Left cardiac atrium (tissue), 4 donors: Measurements from ENCODE around the gene TRIM43B. TPM values are rescaled to one million over a fixed set of nuclear protein-coding genes. Genes with fewer than 3 reads are reported as not detected.
"Not testable (repeated sequence)": the region's sequence is repeated elsewhere in the genome, so short reads cannot be mapped to it uniquely, and the experiment has no call there.

ENCODE experiments used
- ATAC-seq, 2 donors: fragments of 200-7000 bp; cut with Tn5 transposase; one replicate each; pipeline ENCODE4 v1.9.1; 2020; ENCODE audit warnings: mild to moderate bottlenecking in 2 of 2, moderate library complexity in 2 of 2
- DNase-seq: peaks from one replicate; pipeline ENCODE4 v3.0.0-alpha.2; 2020
- intact Hi-C, 2 donors: fragments of 100-400 bp; cut with DNase I; formaldehyde crosslinking; loops; one replicate each; pipeline versions ENCODE4 v1.14.1 to v1.15.1; 2022 to 2023
- total RNA-seq, 2 donors: library from RNA; stranded (reverse); fragmentation: NEBNext Ultra II Directional; extraction: Animal tissue kit (Norgen Biotek cat#: 25700); gene quantifications; one replicate each; pipeline ENCODE4 v1.2.1, GENCODE V29; 2021
- donor health status: DM: no; HTN: yes; CAD: no.
- donor health status: DM: no; HTN: yes; CAD: no; lungs with severe emphysema.
- donor health status: DM: yes; HTN: yes; CAD: no.
- donor health status: Dilated cardiomyopathy.

TRIM43B gene
- total RNA-seq, 2 donors from 2014 or later: not detected

DNA sequence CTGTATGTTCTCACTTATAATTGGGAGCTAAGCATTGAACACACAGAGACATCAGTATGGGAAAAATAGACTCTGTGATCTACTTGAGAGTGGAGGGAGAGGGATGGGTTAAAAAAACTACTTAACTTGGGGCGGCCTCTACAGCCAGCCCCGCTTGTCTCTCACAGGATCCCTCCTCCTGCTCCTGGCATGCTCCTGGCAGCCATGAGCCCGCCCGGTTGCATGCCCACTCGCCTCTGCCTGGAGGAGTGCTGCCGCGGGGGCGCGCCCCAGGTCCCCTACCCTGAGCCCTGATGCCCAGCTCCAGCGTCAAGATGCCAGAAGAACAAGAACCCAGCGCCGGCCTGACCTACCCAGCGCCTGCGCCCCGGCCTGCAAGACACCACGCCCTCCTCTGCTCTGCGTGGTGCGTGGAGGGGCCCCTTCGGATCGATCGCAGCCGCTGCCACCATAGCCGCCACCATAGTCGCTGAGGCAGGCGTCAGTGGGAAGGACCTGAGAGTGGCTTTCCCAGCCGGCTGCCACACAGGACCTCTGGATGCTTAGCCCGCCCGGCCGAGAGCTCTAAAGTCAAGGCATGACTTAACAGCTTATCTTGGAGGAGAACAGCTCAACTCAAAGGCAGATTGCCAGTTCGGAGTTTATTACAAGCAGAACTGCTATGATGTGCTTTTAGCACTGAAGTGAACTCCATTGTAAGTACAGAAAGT is 49.2 kb downstream of the TRIM43B start:
- intact Hi-C loops, DNase-seq: not testable (repeated sequence)
- ATAC-seq: peak in 1 of 2 donors; percentile 71

DNA sequence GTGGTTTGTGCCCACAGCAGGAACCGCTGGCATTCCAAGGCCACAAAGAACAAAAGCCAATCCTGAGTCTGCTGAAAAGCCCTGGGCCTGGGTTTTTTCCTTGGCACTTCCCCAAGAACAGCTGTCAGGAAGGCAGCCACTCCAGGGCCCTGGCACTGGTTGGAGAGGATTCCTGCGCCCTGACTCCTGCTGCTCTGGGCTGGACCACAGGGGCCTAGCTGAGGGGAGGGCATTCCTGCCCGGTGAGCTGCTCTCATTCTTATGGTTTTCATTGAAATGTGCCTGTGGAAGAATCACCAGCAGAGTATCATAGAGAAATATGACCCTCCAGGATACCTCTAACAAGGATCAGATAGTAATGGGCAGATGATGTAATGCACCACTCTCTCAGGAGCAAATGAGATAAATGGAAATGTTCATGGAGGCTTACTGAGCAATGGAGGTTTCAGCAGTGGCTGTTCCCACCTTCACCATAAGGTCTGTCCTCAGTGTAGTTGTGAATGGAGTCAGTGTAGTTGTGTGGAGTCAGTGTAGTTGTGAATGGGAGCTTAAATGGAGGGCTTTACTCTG is 50.0 kb downstream of the TRIM43B start:
- DNase-seq: peak; percentile 21
- intact Hi-C loops: not testable (repeated sequence)

DNA sequence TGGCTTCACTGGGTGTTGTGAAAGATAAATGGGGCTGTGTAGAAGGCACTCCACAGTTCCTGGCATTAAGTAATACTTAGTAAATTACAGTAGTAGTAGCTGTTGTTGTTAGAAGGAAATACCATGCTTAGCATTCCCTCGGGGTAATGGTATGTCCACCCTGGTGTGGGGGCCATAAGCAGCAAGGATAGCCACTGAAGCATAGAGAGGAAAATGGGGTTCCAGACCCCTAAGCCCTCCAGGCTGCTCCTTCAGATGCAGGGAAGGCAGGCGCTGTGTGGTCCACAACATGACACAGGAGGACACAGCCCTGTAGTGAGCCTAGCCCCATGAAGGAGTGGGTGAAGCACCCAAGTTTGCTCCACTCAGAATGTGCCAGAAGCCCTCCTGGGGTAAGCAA is 50.6 kb downstream of the TRIM43B start:
- intact Hi-C loops, ATAC-seq, DNase-seq: not testable (repeated sequence)

More for the DNA sequence above, 50.0 kb downstream of the TRIM43B start:
- peak; percentile 82 to 98 for ATAC-seq

DNA sequence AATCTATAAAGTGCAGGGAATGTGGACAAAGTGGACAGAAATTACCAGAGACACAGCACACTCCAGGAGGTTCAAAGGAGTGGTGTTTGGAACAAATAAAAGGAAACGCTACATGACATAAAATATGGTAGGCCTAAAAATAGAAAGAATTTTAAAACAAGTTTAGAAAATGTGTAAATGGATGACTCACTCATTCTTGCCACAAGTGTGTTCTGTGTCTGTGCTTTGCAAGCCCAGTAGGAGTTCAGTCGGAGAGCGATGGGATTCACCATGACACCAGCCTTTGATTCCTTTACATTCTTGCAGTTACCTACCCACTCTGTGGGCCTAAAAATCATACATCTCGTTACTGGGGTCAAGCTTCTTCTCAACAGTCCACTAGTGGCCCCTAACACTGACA is 51.2 kb downstream of the TRIM43B start:
- ATAC-seq, intact Hi-C loops, DNase-seq: not testable (repeated sequence)

DNA sequence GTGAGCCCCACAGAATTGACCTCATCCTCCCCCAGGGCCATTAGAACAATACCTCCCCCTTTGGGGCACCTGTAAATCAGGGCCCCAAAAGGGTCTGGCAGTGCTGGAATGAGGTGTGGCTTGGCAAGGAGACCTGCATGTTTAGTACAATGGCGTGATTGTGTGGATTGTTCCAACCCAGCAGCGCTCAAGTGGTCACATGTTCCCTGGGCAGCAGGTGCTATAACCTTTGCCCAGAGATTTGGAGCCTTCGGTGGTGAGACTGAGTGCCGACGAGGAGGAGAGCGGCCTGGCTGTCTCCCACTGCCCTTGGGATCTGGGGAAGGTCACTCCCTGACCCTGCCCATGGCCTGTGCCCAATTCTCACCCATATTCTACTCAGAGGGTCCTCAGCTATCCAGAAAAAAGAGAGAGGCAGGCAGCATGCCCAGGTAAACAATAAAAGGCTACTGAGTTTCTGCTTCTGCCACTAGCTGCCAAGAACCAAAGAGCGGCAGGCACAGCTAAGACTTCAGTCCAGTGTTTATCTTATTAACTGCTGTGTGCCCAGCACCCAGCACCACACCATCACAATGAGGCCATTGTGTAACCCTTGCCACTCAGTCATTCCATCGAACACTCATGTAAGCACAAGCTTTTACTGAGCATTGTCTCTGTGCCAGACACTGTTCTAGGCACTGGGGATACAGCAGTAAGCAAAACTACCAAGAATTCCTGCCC is 54.6 kb downstream of the TRIM43B start:
- intact Hi-C loops, ATAC-seq: not testable (repeated sequence)

DNA sequence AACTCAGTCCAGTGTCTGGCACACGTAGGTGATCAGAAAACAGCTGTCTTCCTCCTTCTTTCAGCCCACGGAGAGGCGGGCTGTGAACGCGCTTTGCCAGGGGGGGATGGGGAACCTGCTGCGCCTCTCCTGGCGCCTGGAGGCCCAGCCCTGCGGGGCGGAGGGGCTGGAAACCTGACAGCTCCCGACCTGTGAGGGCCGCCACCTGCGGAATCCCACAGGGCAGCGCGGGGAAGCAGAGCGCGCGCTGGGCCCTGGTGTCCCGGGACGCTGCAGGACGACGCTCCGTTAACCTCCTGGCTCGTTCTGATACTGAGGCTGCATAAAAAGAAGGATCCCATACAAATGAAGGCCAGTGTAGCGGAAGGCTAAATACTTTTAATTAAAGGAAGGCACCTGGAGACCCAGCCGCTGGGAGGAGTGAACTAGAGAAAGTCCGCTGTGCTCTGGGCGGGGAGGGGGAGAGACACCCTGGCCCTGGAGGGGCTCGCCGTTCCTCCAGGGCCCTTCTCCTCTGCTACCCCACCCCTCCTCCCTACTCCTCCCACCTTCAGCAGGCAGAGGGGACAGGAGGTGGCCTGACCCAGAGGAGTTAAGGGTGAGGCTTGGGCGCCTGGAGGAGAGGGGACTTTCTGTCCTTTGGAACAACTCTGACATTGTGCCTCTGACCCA is 57.2 kb downstream of the TRIM43B start:
- intact Hi-C loops, ATAC-seq: not testable (repeated sequence)

More for the DNA sequence above, 54.6 kb downstream of the TRIM43B start:
- DNase-seq: not testable (repeated sequence)

More for the DNA sequence above, 57.2 kb downstream of the TRIM43B start:
- not testable (repeated sequence) for DNase-seq

Other genes with a start within 250 kb of the TRIM43B start
- gene PROM2, start 210.3 kb downstream of the TRIM43B start, total RNA-seq: under 1 TPM; 0.29 to 0.84 TPM
- gene KCNIP3, start 187.4 kb downstream of the TRIM43B start, total RNA-seq: 1 to 10 TPM; 2.6 to 4.1 TPM
- gene FAHD2A, start 82.0 kb downstream of the TRIM43B start, total RNA-seq: 10 to 100 TPM; 29.1 to 31.6 TPM
- gene TRIM43, start 107.2 kb upstream of the TRIM43B start, total RNA-seq: not detected